Lung (tissue), 12 donors: ENCODE data around the gene PHC3. TPM values are rescaled to one million over a fixed set of nuclear protein-coding genes. Genes with fewer than 3 reads are reported as not detected.

Experiments
- ATAC-seq: fragments of 200-7000 bp; cut with Tn5 transposase; one replicate; pipeline ENCODE4 v1.9.1; 2020; ENCODE audit warnings: moderate number of reproducible peaks; ENCODE audit not compliant: insufficient read depth, low FRiP score
- DNase-seq, 3 donors: peaks; one replicate each; pipeline ENCODE4 v3.0.0-alpha.2; 2013 to 2017
- H3K27ac ChIP-seq, 2 donors: one replicate each; pipeline ENCODE4 v1.5.1; 2013; ENCODE audit warnings: mild to moderate bottlenecking in 2 of 2, moderate library complexity in 2 of 2, control low read depth in 1 of 2, inconsistent platforms in 1 of 2, low read depth in 1 of 2, low read length in 1 of 2
- H3K27me3 ChIP-seq, 3 donors: one replicate each; pipeline ENCODE4 v1.5.1; 2013; ENCODE audit warnings: low read length in 2 of 3; ENCODE audit not compliant: control insufficient read depth in 3 of 3, insufficient read depth in 3 of 3
- H3K36me3 ChIP-seq, 4 donors: one replicate each; pipeline ENCODE4 v1.5.1; 2013; ENCODE audit warnings: low read length in 4 of 4, mild to moderate bottlenecking in 1 of 4, moderate library complexity in 1 of 4; ENCODE audit not compliant: control insufficient read depth in 4 of 4, insufficient read depth in 4 of 4
- H3K4me1 ChIP-seq, 5 donors: one replicate each; pipeline ENCODE4 v1.5.1; 2013; ENCODE audit warnings: low read length in 5 of 5, mild to moderate bottlenecking in 2 of 5, moderate library complexity in 1 of 5; ENCODE audit not compliant: control insufficient read depth in 5 of 5, insufficient read depth in 5 of 5
- H3K4me3 ChIP-seq: one replicate; pipeline ENCODE4 v1.5.1; 2013; ENCODE audit warnings: mild to moderate bottlenecking, control low read depth, moderate library complexity
- H3K9ac ChIP-seq, 2 donors: one replicate each; pipeline ENCODE4 v1.5.1; 2013; ENCODE audit warnings: low read length in 2 of 2, control low read depth in 1 of 2; ENCODE audit not compliant: insufficient read depth in 1 of 2
- H3K9me3 ChIP-seq, 4 donors: one replicate each; pipeline ENCODE4 v1.5.1; 2013; ENCODE audit warnings: low read length in 3 of 4, mild to moderate bottlenecking in 1 of 4, moderate library complexity in 1 of 4; ENCODE audit not compliant: control insufficient read depth in 4 of 4, insufficient read depth in 3 of 4
- WGBS, 2 donors: extraction: QIAGEN DNeasy Blood & Tissue Kit; methylation state at CpG; one replicate each; pipeline ENCODE4 v1.1.7; 2013; 5-methylcytosine and 5-hydroxymethylcytosine counted together
- polyA plus RNA-seq, 2 donors: library from polyadenylated mRNA; stranded (reverse); fragments of 200-250 nt; gene quantifications; one replicate each; pipeline ENCODE4 v1.2.1, GENCODE V29; 2013
- total RNA-seq, 2 donors: library from RNA; depleted of rRNA in 1 of 2; stranded (reverse); fragments of >200 nt in 1 of 2; gene quantifications; one replicate each; pipeline ENCODE4 v1.2.1, GENCODE V29; 2014 to 2021
- TF ChIP-seq, protein P1 (sequence below): IDR thresholded peaks from 2 replicates; pipeline ENCODE4 v1.5.1; 2012; ENCODE audit warnings: mild to moderate bottlenecking; ENCODE audit errors: control extremely low read depth, extremely low read depth
- donor health status: control.
- donor health status: control.
- donor health status: Bipolar disorder and iron deficiency.
- donor health status: healthy.
- donor health status: DM: yes; HTN: yes; CAD: no.

The PHC3 gene
- total and polyA plus RNA-seq, 4 donors = 7.6 to 110 (median 31.1) TPM

DNA sequence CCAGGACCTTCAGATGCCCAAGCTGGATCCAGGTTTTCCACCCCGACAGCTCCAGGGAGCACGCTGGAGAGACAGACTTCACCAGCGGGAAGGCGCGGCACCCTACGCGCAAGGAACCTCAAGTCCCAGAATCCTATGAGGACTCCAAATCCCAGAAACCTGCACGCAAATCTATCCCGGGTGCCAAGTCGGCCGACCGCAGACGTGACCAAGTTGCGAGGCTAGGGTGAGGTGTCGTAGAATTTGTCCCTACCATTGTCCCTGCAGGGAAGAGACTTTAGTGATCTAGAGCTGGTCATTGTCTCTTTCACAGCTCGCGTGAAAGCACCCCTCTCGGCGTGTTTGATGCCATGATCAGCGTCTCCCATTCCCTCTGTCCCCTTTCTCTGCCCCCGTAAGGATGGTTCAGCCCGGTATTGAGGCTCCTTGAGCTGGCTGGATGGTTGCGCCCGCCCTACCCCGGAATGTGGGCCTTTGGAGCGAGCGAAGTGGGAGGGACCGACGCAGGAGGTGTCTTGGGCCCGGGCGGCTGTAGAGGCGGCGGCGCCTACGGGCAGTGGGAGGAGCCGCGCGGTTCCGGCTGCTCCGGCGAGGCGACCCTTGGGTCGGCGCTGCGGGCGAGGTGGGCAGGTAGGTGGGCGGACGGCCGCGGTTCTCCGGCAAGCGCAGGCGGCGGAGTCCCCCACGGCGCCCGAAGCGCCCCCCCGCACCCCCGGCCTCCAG lies 40.6 kb upstream of the PHC3 start, which contains the start of gene PRKCI:
PRKCI (plus strand) TSS at position 501 of the 723 bp plus-strand sequence. CDS start 246 bp downstream, outside the sequence.
- peak; percentile 99 for ATAC-seq
- Histone ChIP-seq H3K4me3 (peak within 1 kb of the TSS; percentile 77), H3K27me3 (no peaks in the 10 kb centered on the region), H3K27ac (peak within 1 kb of the TSS; percentile 60 to 85), H3K9ac (peak within 1 kb of the TSS; percentile 76 to 96), H3K36me3 (no peaks in the 10 kb centered on the region), H3K4me1 (peaks cover 0 to 21% (median 0%) of the 10 kb centered on the region in 5 donors), H3K9me3 (peaks cover 0 to 1% (median 0%) of the 10 kb centered on the region in 4 donors)
- TF ChIP-seq, protein P1, sequence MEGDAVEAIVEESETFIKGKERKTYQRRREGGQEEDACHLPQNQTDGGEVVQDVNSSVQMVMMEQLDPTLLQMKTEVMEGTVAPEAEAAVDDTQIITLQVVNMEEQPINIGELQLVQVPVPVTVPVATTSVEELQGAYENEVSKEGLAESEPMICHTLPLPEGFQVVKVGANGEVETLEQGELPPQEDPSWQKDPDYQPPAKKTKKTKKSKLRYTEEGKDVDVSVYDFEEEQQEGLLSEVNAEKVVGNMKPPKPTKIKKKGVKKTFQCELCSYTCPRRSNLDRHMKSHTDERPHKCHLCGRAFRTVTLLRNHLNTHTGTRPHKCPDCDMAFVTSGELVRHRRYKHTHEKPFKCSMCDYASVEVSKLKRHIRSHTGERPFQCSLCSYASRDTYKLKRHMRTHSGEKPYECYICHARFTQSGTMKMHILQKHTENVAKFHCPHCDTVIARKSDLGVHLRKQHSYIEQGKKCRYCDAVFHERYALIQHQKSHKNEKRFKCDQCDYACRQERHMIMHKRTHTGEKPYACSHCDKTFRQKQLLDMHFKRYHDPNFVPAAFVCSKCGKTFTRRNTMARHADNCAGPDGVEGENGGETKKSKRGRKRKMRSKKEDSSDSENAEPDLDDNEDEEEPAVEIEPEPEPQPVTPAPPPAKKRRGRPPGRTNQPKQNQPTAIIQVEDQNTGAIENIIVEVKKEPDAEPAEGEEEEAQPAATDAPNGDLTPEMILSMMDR = no peak
- DNase-seq = peak; percentile 96 to 99 (median 98)
- WGBS, 2 donors = 0 to 1% methylated on average over 53 to 60 of the region's 60 CpGs

DNA sequence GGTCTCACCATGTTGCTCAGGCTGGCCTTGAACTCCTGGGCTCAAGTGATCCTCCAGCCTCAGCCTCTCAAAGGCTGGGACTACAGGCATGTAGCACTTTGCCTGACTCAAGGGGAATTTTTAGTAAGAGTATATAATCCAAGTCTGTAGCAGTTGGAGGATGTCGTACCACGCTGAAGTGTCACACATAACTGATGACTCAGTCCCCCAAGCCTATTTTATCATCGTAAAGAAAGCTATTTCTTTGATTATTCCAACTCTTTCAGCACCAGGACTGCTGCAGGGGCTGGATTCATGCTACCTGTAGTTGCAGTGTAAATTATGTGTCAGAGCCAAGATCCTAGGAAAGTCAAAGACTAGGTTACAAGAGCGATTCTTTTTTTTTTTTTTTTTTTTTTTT lies 39.3 kb upstream of the PHC3 start:
- no peaks in the 10 kb centered on the region for H3K27me3 ChIP-seq
- ATAC-seq = no peak
- TF ChIP-seq, protein P1 = no peak

DNA sequence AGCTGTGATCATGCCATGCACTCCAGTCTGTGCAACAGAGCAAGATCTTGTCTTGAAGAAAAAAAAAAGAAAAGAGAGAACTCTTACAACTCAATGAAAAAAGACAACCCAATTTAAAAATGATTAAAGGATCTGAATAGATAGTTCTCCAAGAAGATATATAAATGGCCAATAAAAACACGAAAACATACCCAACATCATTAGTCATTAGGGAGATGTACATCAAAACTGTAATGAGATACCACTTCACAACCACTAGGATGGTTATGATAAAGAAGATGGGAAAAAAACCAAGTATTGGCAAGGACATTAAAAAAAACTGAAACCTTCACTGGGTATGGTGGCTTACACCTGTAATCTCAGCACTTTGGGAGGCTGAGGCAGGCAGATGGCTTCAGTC lies 38.3 kb upstream of the PHC3 start:
- Histone ChIP-seq H3K27me3 (no peaks in the 10 kb centered on the region), H3K36me3 (no peaks in the 10 kb centered on the region), H3K4me1 (peaks cover 0 to 12% (median 0%) of the 10 kb centered on the region in 5 donors), H3K4me3 (no peak overlapping the region), H3K9me3 (peaks cover 0 to 3% (median under 1%) of the 10 kb centered on the region in 4 donors), H3K9ac (no peak overlapping the region), H3K27ac (no peak overlapping the region)
- WGBS, 2 donors = 96 to 97% methylated on average over 1 of the region's 1 CpG
- ATAC-seq (no peak), DNase-seq (no peak)
- TF ChIP-seq, protein P1 = no peak

More for the DNA sequence above, 39.3 kb upstream of the PHC3 start:
- H3K9ac ChIP-seq = no peak overlapping the region
- H3K9me3 ChIP-seq = peaks cover 0 to 3% (median under 1%) of the 10 kb centered on the region in 4 donors
- H3K4me1 ChIP-seq = peaks cover 0 to 12% (median 0%) of the 10 kb centered on the region in 5 donors
- no peak overlapping the region for H3K27ac ChIP-seq
- H3K36me3 ChIP-seq = no peaks in the 10 kb centered on the region
- no peak for DNase-seq
- no peak overlapping the region for H3K4me3 ChIP-seq
- WGBS, 2 donors = 88 to 94% methylated on average over 4 of the region's 4 CpGs
